ENCODE results near the gene GALT. TPM values are rescaled to one million over a fixed set of nuclear protein-coding genes. Genes with fewer than 3 reads are reported as not detected.

The GALT gene
- total and polyA plus RNA-seq, 2 of the 13 experiments (the other 11 are each of a cell fraction or from before 2014, with no cell fraction given): 40.4 to 46.3 TPM

- intact Hi-C loops (cut with micrococcal nuclease; ENCODE audit: unreplicated experiment) (no loop called here), in situ Hi-C loops (cut with HindIII; ENCODE audit: extremely low pct_ligation_motif_present, low pct_unique_long_range_greater_than_20kb) (no loop called here)
- peaks cover 16% of the 10 kb centered on the region for H3K79me2 ChIP-seq (ENCODE audit: insufficient read depth, low read length)
- FAIRE-seq (no peak), ATAC-seq (no peak), DNase-seq (ENCODE audit: low spot score) (no peak)
- WGBS (ENCODE audit: low lambda C conversion rate): 61% methylated on average over 5 of the region's 5 CpGs
- H3K27me3 ChIP-seq (ENCODE audit: control insufficient read depth in 1 of 2, insufficient read depth in 2 of 2, low read length in 2 of 2): no peaks in the 10 kb centered on the region; a peak in 3 of 5 replicates
- POLR2A ChIA-PET: interaction anchor here (1.4 to 3.1 kb wide), 2 partner anchors 8 to 13 kb away, joined by 6 to 29 read pairs; partner anchors contain the start of gene SIGMAR1
- H4K20me1 ChIP-seq (ENCODE audit: insufficient read depth, low read length): no peaks in the 10 kb centered on the region
- H3K4me3 ChIP-seq (replicated peaks in 1 of 3; ENCODE audit: insufficient read depth in 1 of 3, low read depth in 2 of 3, low read length in 3 of 3): no peak overlapping the region
- H2AFZ ChIP-seq (ENCODE audit: low read length): no peak overlapping the region
- BruUV-seq (replicated peaks): no TSS peak
- no peaks in the 10 kb centered on the region for H3K9me3 ChIP-seq (ENCODE audit: low read length)
- H3K27ac ChIP-seq (ENCODE audit: extremely low read length, insufficient read depth, low read length): peak overlapping the region; percentile 75
- TF ChIP-seq ZNF235 (CRISPR knock-in tag; IDR thresholded peaks at IDR 0.05; ENCODE audit: borderline replicate concordance): no peak
- peak; percentile 19 for TF ChIP-seq AGO2 (optimal IDR thresholded peaks at IDR 0.05; ENCODE audit: low read depth, low read length)
- TF ChIP-seq PRDM15 (CRISPR knock-in tag; IDR thresholded peaks at IDR 0.05): peak; percentile 79; the same call in 1 of the 2 replicates
- H3K36me3 ChIP-seq (replicated peaks in 1 of 2; ENCODE audit: control insufficient read depth in 1 of 2, insufficient read depth in 2 of 2, low read length in 2 of 2): peaks cover 8 to 18% of the 10 kb centered on the region in 2 experiments
- CTCF ChIA-PET (ENCODE audit: low intra/inter-chr PET ratio, low total read pairs): interaction anchor here (0.9 kb wide), 1 partner anchor 14 kb away, joined by 3 read pairs; no protein-coding TSS in a partner anchor
- peak overlapping the region; percentile 100 for H3K4me2 ChIP-seq (ENCODE audit: low read depth, low read length)
- H3K4me1 ChIP-seq (ENCODE audit: insufficient read depth, low read length): peaks cover 62% of the 10 kb centered on the region
- H3K9ac ChIP-seq (ENCODE audit: insufficient read depth, low read depth, low read length): peak overlapping the region; percentile 68; the same call in 1 of the 2 replicates
These were observed 4.3 kb downstream of the GALT start for GRCh38 chr9:34650816-34651215.

All from HepG2 (cell line).